Measurements from ENCODE around the gene CAGE1. TPM values are rescaled to one million over a fixed set of nuclear protein-coding genes. Genes with fewer than 3 reads are reported as not detected.

CAGE1 gene
- polyA plus RNA-seq, 3 donors, result not detected

DNA sequence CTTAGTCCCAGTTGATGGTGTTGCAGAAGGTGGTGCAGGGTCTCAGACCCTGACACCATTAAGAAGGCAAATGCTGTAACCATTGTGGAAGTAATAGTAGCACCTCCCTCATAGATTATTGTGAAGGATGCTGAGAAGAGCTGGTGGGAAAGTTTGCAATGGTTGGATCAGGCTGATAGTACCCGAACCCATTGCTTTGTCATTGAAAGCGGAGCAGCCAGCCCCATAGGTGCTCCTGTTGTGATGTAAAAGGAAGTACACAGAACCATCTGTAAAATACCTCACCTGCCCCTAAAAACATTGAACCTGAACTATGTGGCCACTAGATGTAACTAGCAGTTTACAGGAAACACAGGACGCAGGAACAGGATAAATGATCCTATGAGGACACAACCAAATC is 31.5 kb upstream of the CAGE1 start:
- Mint-ChIP-seq H3K27ac (no peak overlapping the region), H3K4me3 (no peak overlapping the region), H3K4me1 (no peaks in the 10 kb centered on the region), H3K27me3 (ENCODE audit: low read depth in 3 of 3) (peaks cover 0 to 2% (median 0%) of the 10 kb centered on the region in 3 donors), H3K36me3 (peaks cover 33 to 47% of the 10 kb centered on the region in 2 donors), H3K9me3 (peaks cover 0 to 5% (median 0%) of the 10 kb centered on the region in 7 donors)
- H3K27ac ChIP-seq (ENCODE audit: low read depth in 1 of 2, low read length in 2 of 2), result no peak overlapping the region
- H3K9ac ChIP-seq (ENCODE audit: insufficient read depth, low read length, poor library complexity, severe bottlenecking), result no peak overlapping the region
- no peak overlapping the region for H2AFZ ChIP-seq (ENCODE audit: insufficient read depth, low read depth, low read length, poor library complexity, severe bottlenecking)
- intact Hi-C loops (cut with micrococcal nuclease), result loop anchor here in 1 of 2 donors (10.0 kb wide), 1 partner anchor 194 kb away; no protein-coding TSS in a partner anchor
- H3K4me2 ChIP-seq (replicated peaks; ENCODE audit: extremely low read depth, low read length, poor library complexity, severe bottlenecking), result no peak overlapping the region
- H3K4me1 ChIP-seq (ENCODE audit: control insufficient read depth in 1 of 2, insufficient read depth in 2 of 2, low read length in 2 of 2), result no peaks in the 10 kb centered on the region
- WGBS (ENCODE audit: insufficient coverage), result no CpG with 5 or more reads among the region's 3 CpGs
- no peak overlapping the region for H3K4me3 ChIP-seq (replicated peaks in 1 of 3; ENCODE audit: low read depth in 2 of 3, low read length in 3 of 3)
- no peaks in the 10 kb centered on the region for H4K20me1 ChIP-seq (ENCODE audit: insufficient read depth, low read length)
- H3K36me3 ChIP-seq (replicated peaks in 1 of 2; ENCODE audit: control insufficient read depth in 1 of 2, insufficient read depth in 2 of 2, low read length in 2 of 2), result peaks cover 22 to 36% of the 10 kb centered on the region in 2 donors
- H3K9me3 ChIP-seq (replicated peaks in 1 of 2; ENCODE audit: control insufficient read depth in 1 of 2, insufficient read depth in 1 of 2, low read length in 2 of 2), result no peaks in the 10 kb centered on the region
- H3K79me2 ChIP-seq (ENCODE audit: insufficient read depth, low read length), result no peaks in the 10 kb centered on the region
- no peaks in the 10 kb centered on the region for H3K27me3 ChIP-seq (ENCODE audit: control insufficient read depth in 2 of 2, insufficient read depth in 2 of 2, low read length in 2 of 2)
- TF ChIP-seq, protein P1, sequence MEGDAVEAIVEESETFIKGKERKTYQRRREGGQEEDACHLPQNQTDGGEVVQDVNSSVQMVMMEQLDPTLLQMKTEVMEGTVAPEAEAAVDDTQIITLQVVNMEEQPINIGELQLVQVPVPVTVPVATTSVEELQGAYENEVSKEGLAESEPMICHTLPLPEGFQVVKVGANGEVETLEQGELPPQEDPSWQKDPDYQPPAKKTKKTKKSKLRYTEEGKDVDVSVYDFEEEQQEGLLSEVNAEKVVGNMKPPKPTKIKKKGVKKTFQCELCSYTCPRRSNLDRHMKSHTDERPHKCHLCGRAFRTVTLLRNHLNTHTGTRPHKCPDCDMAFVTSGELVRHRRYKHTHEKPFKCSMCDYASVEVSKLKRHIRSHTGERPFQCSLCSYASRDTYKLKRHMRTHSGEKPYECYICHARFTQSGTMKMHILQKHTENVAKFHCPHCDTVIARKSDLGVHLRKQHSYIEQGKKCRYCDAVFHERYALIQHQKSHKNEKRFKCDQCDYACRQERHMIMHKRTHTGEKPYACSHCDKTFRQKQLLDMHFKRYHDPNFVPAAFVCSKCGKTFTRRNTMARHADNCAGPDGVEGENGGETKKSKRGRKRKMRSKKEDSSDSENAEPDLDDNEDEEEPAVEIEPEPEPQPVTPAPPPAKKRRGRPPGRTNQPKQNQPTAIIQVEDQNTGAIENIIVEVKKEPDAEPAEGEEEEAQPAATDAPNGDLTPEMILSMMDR (IDR thresholded peaks at IDR 0.05), result no peak
- DNase-seq, result no peak

DNA sequence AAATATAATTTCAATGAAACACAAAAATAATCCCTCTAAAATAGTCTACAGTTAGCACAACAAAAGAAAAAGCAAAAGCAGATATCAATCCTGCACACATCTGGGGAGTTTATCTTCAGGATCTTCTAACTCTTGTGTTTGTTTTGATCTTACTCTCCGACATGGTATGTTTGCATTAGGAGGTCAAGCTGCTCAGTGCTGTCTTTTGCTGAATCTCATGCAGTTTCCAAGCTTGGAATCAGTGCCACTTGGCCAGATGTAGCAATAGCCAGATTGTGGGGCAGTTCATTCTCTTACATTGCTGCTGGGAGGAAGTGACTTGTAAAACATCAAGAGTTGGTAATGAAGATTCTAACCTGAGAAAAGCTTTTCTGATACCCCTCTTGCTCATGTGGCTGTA is 29.5 kb upstream of the CAGE1 start:
- Mint-ChIP-seq H3K9me3 (no peaks in the 10 kb centered on the region), H3K27ac (no peak overlapping the region)
- no peak for DNase-seq

More for the DNA sequence above, 29.5 kb upstream of the CAGE1 start:
- Mint-ChIP-seq H3K4me1 (no peaks in the 10 kb centered on the region), H3K27me3 (ENCODE audit: low read depth in 3 of 3) (no peaks in the 10 kb centered on the region), H3K4me3 (no peak overlapping the region), H3K36me3 (peaks cover 50 to 67% of the 10 kb centered on the region in 2 donors)
- TF ChIP-seq, protein P1 (IDR thresholded peaks at IDR 0.05), result no peak
- Histone ChIP-seq H3K4me3 (replicated peaks in 1 of 3; ENCODE audit: low read depth in 2 of 3, low read length in 3 of 3) (no peak overlapping the region), H4K20me1 (ENCODE audit: insufficient read depth, low read length) (no peaks in the 10 kb centered on the region), H3K36me3 (replicated peaks in 1 of 2; ENCODE audit: control insufficient read depth in 1 of 2, insufficient read depth in 2 of 2, low read length in 2 of 2) (peaks cover 42 to 56% of the 10 kb centered on the region in 2 donors), H3K27me3 (ENCODE audit: control insufficient read depth in 2 of 2, insufficient read depth in 2 of 2, low read length in 2 of 2) (no peaks in the 10 kb centered on the region), H3K4me1 (ENCODE audit: control insufficient read depth in 1 of 2, insufficient read depth in 2 of 2, low read length in 2 of 2) (no peaks in the 10 kb centered on the region), H3K79me2 (ENCODE audit: insufficient read depth, low read length) (no peaks in the 10 kb centered on the region), H3K4me2 (replicated peaks; ENCODE audit: extremely low read depth, low read length, poor library complexity, severe bottlenecking) (no peak overlapping the region), H3K9ac (ENCODE audit: insufficient read depth, low read length, poor library complexity, severe bottlenecking) (no peak overlapping the region), H3K9me3 (replicated peaks in 1 of 2; ENCODE audit: control insufficient read depth in 1 of 2, insufficient read depth in 1 of 2, low read length in 2 of 2) (no peaks in the 10 kb centered on the region), H3K27ac (ENCODE audit: low read depth in 1 of 2, low read length in 2 of 2) (no peak overlapping the region), H2AFZ (ENCODE audit: insufficient read depth, low read depth, low read length, poor library complexity, severe bottlenecking) (no peak overlapping the region)
- intact Hi-C loops (cut with micrococcal nuclease), result no loop called here
- WGBS (ENCODE audit: insufficient coverage), result 100% methylated on average over 1 of the region's 1 CpG

Data from CD14-positive monocyte (primary cell).